ENCODE measurements around the gene HOXA7. TPM values are rescaled to one million over a fixed set of nuclear protein-coding genes. Genes with fewer than 3 reads are reported as not detected.

The HOXA7 gene
- total RNA-seq, 1 experiment from 2014 or later = 0.56 TPM

GRCh38 chr7:27106181-27106900 lies 50.1 kb downstream of the HOXA7 start:
- DNase-seq (ENCODE audit: low spot score) = no peak
- ChIA-PET CTCF (no interaction called here), POLR2A (ENCODE audit: low non-redundant PET) (no interaction called here)
- Histone ChIP-seq H3K27me3 (replicated peaks; ENCODE audit: insufficient read depth, low read depth, low read length, poor library complexity) (peaks cover 100% of the 10 kb centered on the region), H3K9me3 (ENCODE audit: low read depth, low read length, poor library complexity, severe bottlenecking) (no peaks in the 10 kb centered on the region), H3K4me1 (ENCODE audit: insufficient read depth, low read length, poor library complexity, severe bottlenecking) (no peaks in the 10 kb centered on the region), H3K36me3 (ENCODE audit: insufficient read depth, low read length, poor library complexity, severe bottlenecking) (no peaks in the 10 kb centered on the region), H3K27ac (ENCODE audit: low read depth, low read length, poor library complexity, severe bottlenecking) (no peak overlapping the region), H3K4me3 (ENCODE audit: low read depth, low read length, poor library complexity, severe bottlenecking) (no peak overlapping the region)
- TF ChIP-seq EZH2 (IDR thresholded peaks at IDR 0.05; ENCODE audit: borderline replicate concordance, low read depth, low read length, poor library complexity, severe bottlenecking) (peak; percentile 70), CTCF (conservative IDR thresholded peaks at IDR 0.05; ENCODE audit: low read depth, low read length) (no peak)
- intact Hi-C loops (cut with micrococcal nuclease; ENCODE audit: unreplicated experiment) = no loop called here
- BruUV-seq (replicated peaks) = no TSS peak

GRCh38 chr7:27105301-27106031 lies 51.0 kb downstream of the HOXA7 start:
- H3K36me3 ChIP-seq (ENCODE audit: insufficient read depth, low read length, poor library complexity, severe bottlenecking) = no peaks in the 10 kb centered on the region
- H3K4me1 ChIP-seq (ENCODE audit: insufficient read depth, low read length, poor library complexity, severe bottlenecking) = no peaks in the 10 kb centered on the region
- peaks cover 100% of the 10 kb centered on the region for H3K27me3 ChIP-seq (replicated peaks; ENCODE audit: insufficient read depth, low read depth, low read length, poor library complexity)
- intact Hi-C loops (cut with micrococcal nuclease; ENCODE audit: unreplicated experiment) = no loop called here
- H3K4me3 ChIP-seq (ENCODE audit: low read depth, low read length, poor library complexity, severe bottlenecking) = no peak overlapping the region
- no peak overlapping the region for H3K27ac ChIP-seq (ENCODE audit: low read depth, low read length, poor library complexity, severe bottlenecking)
- no peak for DNase-seq (ENCODE audit: low spot score)
- ChIA-PET POLR2A (ENCODE audit: low non-redundant PET) (no interaction called here), CTCF (no interaction called here)
- H3K9me3 ChIP-seq (ENCODE audit: low read depth, low read length, poor library complexity, severe bottlenecking) = no peaks in the 10 kb centered on the region
- TF ChIP-seq EZH2 (IDR thresholded peaks at IDR 0.05; ENCODE audit: borderline replicate concordance, low read depth, low read length, poor library complexity, severe bottlenecking) (no peak), CTCF (conservative IDR thresholded peaks at IDR 0.05; ENCODE audit: low read depth, low read length) (no peak)
- BruUV-seq (replicated peaks) = no TSS peak

- DNase-seq (ENCODE audit: low spot score) = no peak
- Histone ChIP-seq H3K4me1 (ENCODE audit: insufficient read depth, low read length, poor library complexity, severe bottlenecking) (no peaks in the 10 kb centered on the region), H3K36me3 (ENCODE audit: insufficient read depth, low read length, poor library complexity, severe bottlenecking) (no peaks in the 10 kb centered on the region), H3K9me3 (ENCODE audit: low read depth, low read length, poor library complexity, severe bottlenecking) (no peaks in the 10 kb centered on the region), H3K27me3 (replicated peaks; ENCODE audit: insufficient read depth, low read depth, low read length, poor library complexity) (peaks cover 100% of the 10 kb centered on the region), H3K27ac (ENCODE audit: low read depth, low read length, poor library complexity, severe bottlenecking) (no peak overlapping the region), H3K4me3 (ENCODE audit: low read depth, low read length, poor library complexity, severe bottlenecking) (no peak overlapping the region)
- ChIA-PET CTCF (no interaction called here), POLR2A (ENCODE audit: low non-redundant PET) (no interaction called here)
- intact Hi-C loops (cut with micrococcal nuclease; ENCODE audit: unreplicated experiment) = no loop called here
- TF ChIP-seq CTCF (conservative IDR thresholded peaks at IDR 0.05; ENCODE audit: low read depth, low read length) (no peak), EZH2 (IDR thresholded peaks at IDR 0.05; ENCODE audit: borderline replicate concordance, low read depth, low read length, poor library complexity, severe bottlenecking) (peak; percentile 23)
- BruUV-seq (replicated peaks) = no TSS peak
These were observed 52.0 kb downstream of the HOXA7 start for GRCh38 chr7:27104341-27105058.

Small RNA genes lying within 50 kb of the gene (microRNA-seq; reads per million reads assigned to microRNA genes)
- gene MIR196B = 26.7 reads per million, percentile 47 among the genes with 10 or more reads in this experiment

Other genes starting within 250 kb of the HOXA7 start
- not detected in 2 replicates for gene HOXA1, start 60.7 kb downstream of the HOXA7 start, total RNA-seq (2021)
- gene HOXA2, start 54.0 kb downstream of the HOXA7 start, total RNA-seq (2021) = not detected in 2 replicates
- not detected in 2 replicates for gene HOXA4, start 25.9 kb downstream of the HOXA7 start, total RNA-seq (2021)
- not detected in 2 replicates for gene HOXA5, start 13.0 kb downstream of the HOXA7 start, total RNA-seq (2021)
- not detected in 2 replicates for gene HOXA6, start 8.9 kb downstream of the HOXA7 start, total RNA-seq (2021)
- gene HOXA3, start 4.1 kb downstream of the HOXA7 start, total RNA-seq (2021) = not detected in 2 replicates
- not detected in 2 replicates for gene HOXA9, start 8.9 kb upstream of the HOXA7 start, total RNA-seq (2021)
- gene HOXA10, start 17.6 kb upstream of the HOXA7 start, total RNA-seq (2021) = not detected in 2 replicates
- gene HOXA11, start 28.6 kb upstream of the HOXA7 start, total RNA-seq (2021) = not detected in 2 replicates
- not detected in 2 replicates for gene HOXA13, start 43.4 kb upstream of the HOXA7 start, total RNA-seq (2021)
- not detected in 2 replicates for gene EVX1, start 86.1 kb upstream of the HOXA7 start, total RNA-seq (2021)

Data from A673 (cell line).